CD4-positive, alpha-beta memory T cell (primary cell): ENCODE results near the gene SUCLG2. TPM values are rescaled to one million over a fixed set of nuclear protein-coding genes. Genes with fewer than 3 reads are reported as not detected.
A peak's percentile ranks its signal among the peaks of the same experiment; 100 is the strongest.

ENCODE experiments used
- CTCF ChIA-PET: fragments of 350-600 bp; sonication (Branson Sonifier 250); formaldehyde crosslinking; loops from one replicate; lab custom pipeline; 2021; ENCODE audit warnings: inconsistent platforms; ENCODE audit not compliant: partially characterized antibody; lab: Charles Lee
- POLR2A ChIA-PET: fragments of 350-600 bp; sonication (Branson Sonifier 250); formaldehyde crosslinking; loops from one replicate; lab custom pipeline; 2021; ENCODE audit not compliant: partially characterized antibody; lab: Charles Lee
- DNase-seq, 5 donors: peaks; one replicate each; pipeline versions ENCODE4 v3.0.0 to v3.0.0-alpha.2; 2020 to 2022; ENCODE audit warnings: mixed read lengths in 1 of 5
- H3K27ac ChIP-seq: one replicate; pipeline ENCODE4 v1.7.0; 2013; ENCODE audit warnings: low read depth, low read length
- H3K27me3 ChIP-seq: 2 replicates; pipeline ENCODE4 v1.7.0; 2013; ENCODE audit warnings: mild to moderate bottlenecking, low read length, moderate library complexity; ENCODE audit not compliant: insufficient read depth
- H3K36me3 ChIP-seq: 2 replicates; pipeline ENCODE4 v1.7.0; 2013; ENCODE audit warnings: mild to moderate bottlenecking, low read length, moderate library complexity; ENCODE audit not compliant: insufficient read depth
- H3K4me1 ChIP-seq: 2 replicates; pipeline ENCODE4 v1.7.0; 2013; ENCODE audit warnings: mild to moderate bottlenecking, low read length, moderate library complexity; ENCODE audit not compliant: insufficient read depth
- H3K4me3 ChIP-seq, 2 donors: one replicate each; pipeline ENCODE4 v1.7.0; 2013; ENCODE audit warnings: low read length in 2 of 2, mild to moderate bottlenecking in 1 of 2
- H3K9me3 ChIP-seq, 2 donors: one replicate each; pipeline ENCODE4 v1.7.0; 2013; ENCODE audit warnings: low read length in 2 of 2, control low read depth in 1 of 2; ENCODE audit not compliant: control insufficient read depth in 1 of 2
- H3K27ac Mint-ChIP-seq, 7 donors: one replicate each; pipeline ENCODE4 v1.8.0; 2020 to 2021; ENCODE audit warnings: mixed read lengths in 7 of 7, mild to moderate bottlenecking in 6 of 7, inconsistent platforms in 3 of 7, moderate library complexity in 3 of 7
- H3K27me3 Mint-ChIP-seq, 2 donors: one replicate each; pipeline ENCODE4 v1.8.0; 2020 to 2021; ENCODE audit warnings: mixed read lengths in 2 of 2
- H3K36me3 Mint-ChIP-seq, 2 donors: one replicate each; pipeline ENCODE4 v1.8.0; 2020 to 2021; ENCODE audit warnings: mixed read lengths in 2 of 2, inconsistent platforms in 1 of 2, mild to moderate bottlenecking in 1 of 2
- H3K4me1 Mint-ChIP-seq, 4 donors: one replicate each; pipeline ENCODE4 v1.8.0; 2020 to 2021; ENCODE audit warnings: mixed read lengths in 4 of 4, mild to moderate bottlenecking in 1 of 4
- H3K4me3 Mint-ChIP-seq, 8 donors: one replicate each; pipeline ENCODE4 v1.8.0; 2020 to 2021; ENCODE audit warnings: mixed read lengths in 8 of 8, mild to moderate bottlenecking in 7 of 8, moderate library complexity in 6 of 8, inconsistent platforms in 3 of 8
- H3K9me3 Mint-ChIP-seq, 8 donors: one replicate each; pipeline ENCODE4 v1.8.0; 2020 to 2021; ENCODE audit warnings: mixed read lengths in 8 of 8, mild to moderate bottlenecking in 5 of 8, inconsistent platforms in 3 of 8, moderate library complexity in 1 of 8
- intact Hi-C: fragments of 100-400 bp; cut with micrococcal nuclease; formaldehyde crosslinking; loops from one replicate; pipeline ENCODE4 v1.15.1; 2023
- polyA plus RNA-seq, 2 donors: library from polyadenylated mRNA; unstranded; fragments of 300-500 nt; fragmentation: Illumina TruSeq; gene quantifications; one replicate each; pipeline ENCODE4 v1.2.3, GENCODE V29; 2021
- total RNA-seq, 2 experiments: library from RNA; stranded (reverse); gene quantifications; one replicate each; pipeline ENCODE4 v1.2.3, GENCODE V29; 2021

SUCLG2 gene
- total and polyA plus RNA-seq, 4 experiments from 2014 or later = 46.1 to 114 (median 56.8) TPM

- Mint-ChIP-seq H3K4me3 (peak overlapping the region in 1 of 8 donors; percentile 40), H3K36me3 (peaks cover 41 to 45% of the 10 kb centered on the region in 2 donors), H3K9me3 (no peaks in the 10 kb centered on the region), H3K27ac (peak overlapping the region in 3 of 7 donors; percentile 2 to 37 (median 13)), H3K4me1 (peaks cover 57 to 80% (median 67%) of the 10 kb centered on the region in 4 donors), H3K27me3 (no peaks in the 10 kb centered on the region)
- CTCF ChIA-PET = interaction anchor here (1.1 to 1.7 kb wide), 5 partner anchors 8 to 108 kb away, joined by 3 to 7 read pairs (median 4); no protein-coding TSS in a partner anchor
- Histone ChIP-seq H3K4me1 (peaks cover 43% of the 10 kb centered on the region), H3K27ac (no peak overlapping the region), H3K27me3 (no peaks in the 10 kb centered on the region), H3K9me3 (no peaks in the 10 kb centered on the region), H3K36me3 (peaks cover 11% of the 10 kb centered on the region), H3K4me3 (no peak overlapping the region)
- intact Hi-C loops = no loop called here
- DNase-seq = no peak
- POLR2A ChIA-PET = interaction anchor here (1.0 kb wide), 1 partner anchor 19 kb away, joined by 3 read pairs; no protein-coding TSS in a partner anchor
Observed at GRCh38 chr3:67637255-67637900, 17.0 kb downstream of the SUCLG2 start.

DNA sequence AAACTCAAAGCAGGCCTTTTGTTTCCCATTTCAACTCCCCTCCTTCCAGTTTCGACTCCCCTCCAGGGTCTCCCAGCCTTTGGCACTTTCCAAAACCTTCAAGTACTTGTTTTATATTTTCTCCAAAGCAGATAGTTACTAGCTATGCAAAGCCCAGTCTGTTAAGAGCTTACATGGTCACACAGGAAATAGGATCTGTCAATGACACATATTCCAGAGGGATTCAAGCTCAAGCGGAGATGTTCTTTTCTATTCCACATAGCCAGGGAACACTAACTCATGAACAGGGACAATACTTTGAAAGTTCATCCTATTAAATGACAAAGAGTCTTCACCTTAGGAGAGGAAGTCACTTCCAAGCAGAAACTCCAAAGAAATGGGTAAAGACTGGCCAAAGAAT is 18.6 kb downstream of the SUCLG2 start:
- Mint-ChIP-seq H3K27me3 (no peaks in the 10 kb centered on the region), H3K9me3 (no peaks in the 10 kb centered on the region), H3K4me3 (peak overlapping the region in 1 of 8 donors; percentile 7), H3K27ac (peak overlapping the region in 6 of 7 donors; percentile 44 to 80 (median 56)), H3K36me3 (peaks cover 40 to 44% of the 10 kb centered on the region in 2 donors), H3K4me1 (peaks cover 53 to 77% (median 66%) of the 10 kb centered on the region in 4 donors)
- Histone ChIP-seq H3K4me3 (no peak overlapping the region), H3K36me3 (peaks cover 12% of the 10 kb centered on the region), H3K27me3 (no peaks in the 10 kb centered on the region), H3K9me3 (no peaks in the 10 kb centered on the region), H3K27ac (no peak overlapping the region), H3K4me1 (peaks cover 30% of the 10 kb centered on the region)
- DNase-seq = no peak
- ChIA-PET POLR2A (no interaction called here), CTCF (interaction anchor here (1.6 kb wide), 1 partner anchor 10 kb away, joined by 6 read pairs; no protein-coding TSS in a partner anchor)
- intact Hi-C loops = no loop called here

- peaks cover 36% of the 10 kb centered on the region for H3K4me1 ChIP-seq
- CTCF ChIA-PET = no interaction called here
- peaks cover 52 to 77% (median 65%) of the 10 kb centered on the region in 4 donors for H3K4me1 Mint-ChIP-seq
- POLR2A ChIA-PET = no interaction called here
- H3K9me3 Mint-ChIP-seq = no peaks in the 10 kb centered on the region
- DNase-seq = no peak
- H3K27me3 ChIP-seq = no peaks in the 10 kb centered on the region
- H3K4me3 Mint-ChIP-seq = no peak overlapping the region
- H3K27ac Mint-ChIP-seq = peak overlapping the region in 4 of 7 donors; percentile 20 to 80 (median 36)
- no peak overlapping the region for H3K4me3 ChIP-seq
- H3K27ac ChIP-seq = no peak overlapping the region
- intact Hi-C loops = no loop called here
- H3K36me3 Mint-ChIP-seq = peaks cover 41 to 42% of the 10 kb centered on the region in 2 donors
- peaks cover 12% of the 10 kb centered on the region for H3K36me3 ChIP-seq
- no peaks in the 10 kb centered on the region for H3K27me3 Mint-ChIP-seq
- H3K9me3 ChIP-seq = no peaks in the 10 kb centered on the region
Observed at GRCh38 chr3:67635257-67635656, 19.2 kb downstream of the SUCLG2 start.

- no peak overlapping the region for H3K4me3 ChIP-seq
- POLR2A ChIA-PET = interaction anchor here (0.8 kb wide), 1 partner anchor 9 kb away, joined by 3 read pairs; no protein-coding TSS in a partner anchor
- Mint-ChIP-seq H3K4me3 (peak overlapping the region in 2 of 8 donors; percentile 4 to 47), H3K27ac (peak overlapping the region in 4 of 7 donors; percentile 9 to 47 (median 24)), H3K4me1 (peaks cover 40 to 70% (median 56%) of the 10 kb centered on the region in 4 donors), H3K9me3 (no peaks in the 10 kb centered on the region), H3K36me3 (peaks cover 20 to 58% of the 10 kb centered on the region in 2 donors), H3K27me3 (no peaks in the 10 kb centered on the region)
- CTCF ChIA-PET = no interaction called here
- H3K4me1 ChIP-seq = peaks cover 24% of the 10 kb centered on the region
- H3K27me3 ChIP-seq = no peaks in the 10 kb centered on the region
- H3K9me3 ChIP-seq = no peaks in the 10 kb centered on the region
- H3K36me3 ChIP-seq = peaks cover 5% of the 10 kb centered on the region
- H3K27ac ChIP-seq = no peak overlapping the region
- intact Hi-C loops = no loop called here
- no peak for DNase-seq
Observed at GRCh38 chr3:67630666-67631362, 23.6 kb downstream of the SUCLG2 start.

DNA sequence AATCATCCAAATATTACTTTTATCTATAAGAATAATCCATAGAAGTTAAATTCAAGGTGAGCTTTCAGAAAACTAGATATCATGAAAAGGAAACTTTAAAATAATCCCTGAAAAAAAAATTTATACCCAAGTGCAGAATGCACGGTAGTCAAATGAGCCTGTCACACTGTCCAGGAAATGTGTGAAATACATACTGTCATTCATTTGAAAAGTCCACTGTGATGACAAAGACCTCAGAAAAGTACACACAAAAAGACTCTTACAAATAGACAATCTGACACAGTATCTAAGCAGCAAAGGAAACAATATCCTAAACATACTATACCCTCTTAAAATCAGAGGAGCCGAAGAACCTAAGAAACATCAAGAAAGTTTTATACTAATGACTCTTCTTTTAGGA is 29.7 kb downstream of the SUCLG2 start:
- H3K4me3 Mint-ChIP-seq = no peak overlapping the region
- POLR2A ChIA-PET = no interaction called here
- peak overlapping the region in 1 of 7 donors; percentile 19 for H3K27ac Mint-ChIP-seq
- Histone ChIP-seq H3K27me3 (no peaks in the 10 kb centered on the region), H3K27ac (no peak overlapping the region), H3K4me3 (no peak overlapping the region), H3K36me3 (peaks cover under 1% of the 10 kb centered on the region), H3K4me1 (peaks cover 9% of the 10 kb centered on the region), H3K9me3 (no peaks in the 10 kb centered on the region)
- H3K27me3 Mint-ChIP-seq = no peaks in the 10 kb centered on the region
- peaks cover 50 to 77% of the 10 kb centered on the region in 2 donors for H3K36me3 Mint-ChIP-seq
- no peak for DNase-seq
- intact Hi-C loops = no loop called here
- CTCF ChIA-PET = interaction anchor here (2.4 kb wide), 1 partner anchor 12 kb away, joined by 6 read pairs; no protein-coding TSS in a partner anchor
- peaks cover 26 to 68% (median 54%) of the 10 kb centered on the region in 4 donors for H3K4me1 Mint-ChIP-seq
- H3K9me3 Mint-ChIP-seq = no peaks in the 10 kb centered on the region

DNA sequence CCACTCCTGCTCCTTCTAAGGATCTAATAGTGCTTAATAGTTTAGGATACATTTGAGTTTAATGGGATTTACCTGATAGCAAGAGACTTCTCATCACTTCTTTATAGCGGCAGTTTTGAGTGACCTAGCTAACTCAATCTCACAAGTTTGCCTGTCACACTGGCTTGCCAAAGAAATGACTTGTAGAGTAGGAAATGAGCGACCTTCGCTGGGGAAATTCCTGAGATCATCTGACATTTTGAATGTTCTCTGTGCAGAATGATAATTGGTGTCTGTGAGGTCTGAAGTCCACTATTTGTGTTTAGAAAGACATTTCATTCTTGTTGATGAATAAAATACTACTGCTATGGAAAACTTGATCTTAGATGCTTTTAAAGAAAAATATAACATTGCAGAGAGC is 30.3 kb downstream of the SUCLG2 start:
- intact Hi-C loops = no loop called here
- DNase-seq = no peak
- no peaks in the 10 kb centered on the region for H3K9me3 Mint-ChIP-seq
- Histone ChIP-seq H3K36me3 (peaks cover 7% of the 10 kb centered on the region), H3K27ac (no peak overlapping the region), H3K9me3 (no peaks in the 10 kb centered on the region), H3K4me3 (no peak overlapping the region), H3K4me1 (peaks cover 5% of the 10 kb centered on the region), H3K27me3 (no peaks in the 10 kb centered on the region)
- no peaks in the 10 kb centered on the region for H3K27me3 Mint-ChIP-seq
- no peak overlapping the region for H3K27ac Mint-ChIP-seq
- POLR2A ChIA-PET = interaction anchor here (1.5 kb wide), 1 partner anchor 114 kb away, joined by 3 read pairs; no protein-coding TSS in a partner anchor
- peaks cover 26 to 72% (median 53%) of the 10 kb centered on the region in 4 donors for H3K4me1 Mint-ChIP-seq
- CTCF ChIA-PET = no interaction called here
- peaks cover 55 to 77% of the 10 kb centered on the region in 2 donors for H3K36me3 Mint-ChIP-seq
- no peak overlapping the region for H3K4me3 Mint-ChIP-seq

GRCh38 chr3:67622652-67623051 is 31.8 kb downstream of the SUCLG2 start:
- DNase-seq = no peak
- Histone ChIP-seq H3K27me3 (no peaks in the 10 kb centered on the region), H3K4me3 (no peak overlapping the region), H3K9me3 (no peaks in the 10 kb centered on the region), H3K4me1 (no peaks in the 10 kb centered on the region), H3K27ac (no peak overlapping the region), H3K36me3 (peaks cover 8% of the 10 kb centered on the region)
- Mint-ChIP-seq H3K27ac (no peak overlapping the region), H3K4me3 (no peak overlapping the region), H3K4me1 (peaks cover 24 to 57% (median 48%) of the 10 kb centered on the region in 4 donors), H3K27me3 (no peaks in the 10 kb centered on the region), H3K9me3 (no peaks in the 10 kb centered on the region), H3K36me3 (peaks cover 66 to 74% of the 10 kb centered on the region in 2 donors)
- ChIA-PET POLR2A (interaction anchor here (1.0 to 1.5 kb wide), 3 partner anchors 9 to 116 kb away, joined by 3 read pairs; no protein-coding TSS in a partner anchor), CTCF (interaction anchor here (0.6 to 0.7 kb wide), 2 partner anchors 28 to 1338 kb away, joined by 3 read pairs; no protein-coding TSS in a partner anchor)
- intact Hi-C loops = no loop called here
